ENCODE data around the gene PPP2R3A. TPM values are rescaled to one million over a fixed set of nuclear protein-coding genes. Genes with fewer than 3 reads are reported as not detected.

Gene PPP2R3A
- 5.8 and 6.7 TPM in 2 replicates for total RNA-seq

DNA sequence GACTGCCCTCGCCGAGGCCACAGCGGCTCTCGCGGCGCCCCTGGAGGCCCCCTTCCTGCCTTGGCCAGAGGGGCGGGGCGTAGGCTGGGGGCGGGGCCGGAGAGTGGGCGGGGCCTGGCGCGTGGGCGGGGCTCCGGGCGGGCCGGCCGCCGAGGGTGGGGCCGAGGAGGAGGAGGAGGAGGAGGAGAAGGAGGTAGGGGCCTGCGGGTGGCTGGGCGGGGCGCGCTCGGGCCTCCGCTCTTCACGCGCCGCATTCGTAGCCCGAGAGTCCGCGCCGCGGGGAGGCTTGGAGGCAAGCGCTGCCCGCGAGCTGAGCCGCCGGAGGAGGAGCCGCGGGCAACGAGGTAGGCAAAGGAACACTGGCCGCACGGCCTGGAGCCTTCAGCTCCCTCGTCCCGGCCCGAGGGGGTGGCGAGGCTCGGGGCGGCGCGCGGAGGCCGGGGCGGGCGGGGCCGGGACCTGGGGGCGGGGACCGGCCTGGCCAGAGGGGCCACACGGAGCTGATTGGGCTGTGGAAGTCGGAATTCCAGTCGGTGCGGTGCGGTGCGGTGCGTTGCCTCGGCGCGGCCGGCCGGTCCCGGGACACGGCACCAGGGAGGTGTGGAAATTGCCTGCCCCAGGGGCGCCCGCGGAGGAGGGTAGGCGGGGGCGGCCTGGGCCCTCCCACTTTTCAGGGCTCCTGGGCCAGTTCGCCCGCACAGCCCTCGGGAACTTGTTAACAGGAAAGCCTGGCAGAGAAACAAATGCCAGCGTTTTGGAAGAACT is at the start of gene PPP2R3A:
TSS of gene PPP2R3A (plus strand) at position 223 of the 765 bp plus-strand sequence. CDS start 35,771 bp downstream, outside the sequence.

DNA sequence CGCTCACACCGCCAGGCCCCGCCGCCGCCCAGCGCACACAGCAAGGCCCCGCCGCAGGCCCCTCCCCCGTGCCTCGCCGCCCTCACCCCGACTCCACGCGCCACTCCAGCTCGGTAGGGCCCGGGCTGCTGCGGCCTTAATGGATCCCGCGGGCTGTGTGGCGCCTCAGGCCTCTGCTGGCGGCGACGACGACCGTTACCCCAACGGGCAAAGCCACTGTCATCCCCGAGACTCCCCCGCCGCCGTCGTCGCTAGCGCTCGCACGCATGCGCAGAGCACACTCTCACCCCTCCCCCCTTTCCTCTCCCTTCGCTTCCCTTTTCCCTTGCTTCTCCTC is 230.5 kb downstream of the PPP2R3A start, which contains the start of gene MSL2:
TSS of gene MSL2 (minus strand) at position 272 of the 337 bp plus-strand sequence. CDS start 1,222 bp downstream, outside the sequence.

Other genes starting within 250 kb of the PPP2R3A start
- 9.1 and 10.9 TPM in 2 replicates for gene MSL2, start 230.6 kb downstream of the PPP2R3A start, total RNA-seq